Testis (tissue), 2 donors: ENCODE measurements around the gene MRFAP1L1.

Source experiments
- POLR2A ChIP-seq: fragments of 450-650 bp; IDR thresholded peaks from one replicate; pipeline ENCODE4 v1.6.1; 2017; ENCODE audit warnings: antibody characterized with exemption, mild to moderate bottlenecking, moderate library complexity
- TF ChIP-seq, protein P1 (sequence below), 3 experiments: fragments of 450-650 bp in 2 of 3; fragments of 200-600 bp in 1 of 3; sonication (generic) in 1 of 3; IDR thresholded peaks; one replicate each; pipeline ENCODE4 v1.5.1; 2016 to 2019; ENCODE audit warnings: antibody characterized with exemption in 3 of 3, mild to moderate bottlenecking in 2 of 3, moderate library complexity in 1 of 3

DNA sequence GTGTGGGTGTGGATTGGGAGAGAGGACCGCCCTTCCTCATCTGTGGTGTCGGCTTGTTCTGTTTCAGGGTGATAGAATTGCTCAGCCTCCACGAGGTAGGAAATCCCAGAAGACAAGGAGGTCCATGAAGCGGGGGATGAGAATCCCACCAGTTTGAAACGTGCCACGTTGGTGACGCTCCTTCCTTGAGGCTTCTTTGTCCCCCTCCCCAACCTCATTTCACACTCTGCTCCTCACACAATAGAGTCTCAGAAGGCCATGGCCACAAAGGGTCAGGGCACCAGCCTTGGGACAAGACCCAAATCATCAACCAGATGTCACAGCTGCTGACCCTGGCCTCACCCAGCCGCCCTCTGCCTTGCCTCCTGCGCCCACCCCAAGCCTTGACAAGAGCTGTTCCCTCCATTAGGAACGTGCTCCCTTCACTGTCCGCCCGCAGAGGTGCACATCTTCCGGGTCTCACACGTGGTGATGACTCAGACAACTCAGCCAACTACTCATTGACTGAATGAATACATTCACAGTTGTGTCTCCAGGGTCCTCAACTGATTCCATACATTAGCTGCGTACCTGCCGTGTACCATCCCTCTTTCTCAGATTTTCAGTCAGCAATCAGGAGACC lies 24.6 kb upstream of the MRFAP1L1 start:
- TF ChIP-seq, protein P1, sequence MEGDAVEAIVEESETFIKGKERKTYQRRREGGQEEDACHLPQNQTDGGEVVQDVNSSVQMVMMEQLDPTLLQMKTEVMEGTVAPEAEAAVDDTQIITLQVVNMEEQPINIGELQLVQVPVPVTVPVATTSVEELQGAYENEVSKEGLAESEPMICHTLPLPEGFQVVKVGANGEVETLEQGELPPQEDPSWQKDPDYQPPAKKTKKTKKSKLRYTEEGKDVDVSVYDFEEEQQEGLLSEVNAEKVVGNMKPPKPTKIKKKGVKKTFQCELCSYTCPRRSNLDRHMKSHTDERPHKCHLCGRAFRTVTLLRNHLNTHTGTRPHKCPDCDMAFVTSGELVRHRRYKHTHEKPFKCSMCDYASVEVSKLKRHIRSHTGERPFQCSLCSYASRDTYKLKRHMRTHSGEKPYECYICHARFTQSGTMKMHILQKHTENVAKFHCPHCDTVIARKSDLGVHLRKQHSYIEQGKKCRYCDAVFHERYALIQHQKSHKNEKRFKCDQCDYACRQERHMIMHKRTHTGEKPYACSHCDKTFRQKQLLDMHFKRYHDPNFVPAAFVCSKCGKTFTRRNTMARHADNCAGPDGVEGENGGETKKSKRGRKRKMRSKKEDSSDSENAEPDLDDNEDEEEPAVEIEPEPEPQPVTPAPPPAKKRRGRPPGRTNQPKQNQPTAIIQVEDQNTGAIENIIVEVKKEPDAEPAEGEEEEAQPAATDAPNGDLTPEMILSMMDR (IDR thresholded peaks at IDR 0.05): no peak
- TF ChIP-seq POLR2A: no peak
